ENCODE data around the gene C5orf15. TPM values are rescaled to one million over a fixed set of nuclear protein-coding genes. Genes with fewer than 3 reads are reported as not detected.

C5orf15 gene
- total RNA-seq, 1 experiment from 2014 or later, result 28.8 TPM

DNA sequence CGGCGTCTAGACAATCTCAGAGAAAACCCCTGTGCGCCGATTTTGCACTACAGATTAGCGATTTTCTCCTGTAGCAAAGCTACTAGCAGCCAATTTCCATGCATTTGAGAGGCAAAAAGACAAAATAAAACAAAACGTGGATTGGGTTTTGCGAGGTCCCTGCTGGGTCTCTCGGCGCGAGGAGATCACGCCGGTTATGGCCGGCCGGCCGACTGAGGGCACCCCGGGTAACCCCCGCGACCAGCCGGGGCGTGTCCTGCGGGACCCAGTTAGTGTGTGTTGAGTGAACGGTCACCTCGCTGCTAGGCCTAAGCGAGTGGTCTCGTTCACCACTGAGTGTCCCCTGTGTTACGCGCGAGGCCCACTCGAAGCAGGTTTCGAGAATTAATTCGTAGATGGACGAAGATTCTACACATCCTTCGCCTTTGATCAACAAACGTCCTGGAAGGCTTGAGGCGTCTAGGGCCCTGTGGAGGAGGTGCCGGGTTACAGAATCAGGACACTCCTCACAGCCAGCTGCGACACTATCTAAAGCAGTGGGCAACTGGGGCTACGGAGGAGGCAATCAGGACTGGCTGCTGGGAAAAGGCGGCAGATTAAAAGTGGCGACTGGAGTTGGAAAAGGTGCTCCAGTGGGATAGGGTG, 37.1 kb upstream of the C5orf15 start:
- ChIA-PET POLR2A (no interaction called here), RAD21 (ENCODE audit: low non-redundant PET in 1 of 2, low total read pairs in 2 of 2, uncharacterized antibody in 2 of 2, unreplicated experiment in 2 of 2) (no interaction called here), CTCF (interaction anchor here (1.0 kb wide), 2 partner anchors 12 to 21 kb away, joined by 3 read pairs; no protein-coding TSS in a partner anchor)
- Histone ChIP-seq H3K27ac (ENCODE audit: low read depth, low read length) (peak overlapping the region; percentile 99), H3K4me3 (replicated peaks in 1 of 2; ENCODE audit: low read depth in 1 of 2, low read length in 2 of 2) (peak overlapping the region; percentile 82 to 87), H4K20me1 (ENCODE audit: insufficient read depth) (peaks cover 13% of the 10 kb centered on the region; the same call in 1 of the 2 replicates), H3K79me2 (ENCODE audit: insufficient read depth, low read length) (peaks cover 54% of the 10 kb centered on the region), H3K27me3 (ENCODE audit: insufficient read depth, low read length) (no peaks in the 10 kb centered on the region), H3K4me1 (ENCODE audit: control insufficient read depth in 1 of 2, insufficient read depth in 2 of 2, low read length in 2 of 2) (peaks cover 24 to 44% of the 10 kb centered on the region in 2 experiments), H3K4me2 (ENCODE audit: low read length) (peak overlapping the region; percentile 99), H3K36me3 (ENCODE audit: control insufficient read depth in 1 of 2, insufficient read depth in 2 of 2, low read length in 2 of 2) (peaks cover 10 to 18% of the 10 kb centered on the region in 2 experiments; a peak in 3 of 4 replicates), H2AFZ (ENCODE audit: low read depth, low read length, poor library complexity, severe bottlenecking) (no peak overlapping the region), H3K9me2 (ENCODE audit: insufficient read depth) (no peaks in the 10 kb centered on the region), H3K9ac (ENCODE audit: low read length) (peak overlapping the region; percentile 93), H3K9me3 (ENCODE audit: control insufficient read depth in 1 of 2, insufficient read depth in 1 of 2, low read depth in 1 of 2, low read length in 2 of 2) (no peaks in the 10 kb centered on the region)
- BruUV-seq (replicated peaks), result no TSS peak
- ATAC-seq, result peak; percentile 35
- TF ChIP-seq SRF (IDR thresholded peaks at IDR 0.05; ENCODE audit: low read depth) (no peak), YY1 (IDR thresholded peaks at IDR 0.05; ENCODE audit: extremely low read depth, insufficient replicate concordance, low read depth, low read length) (peak; percentile 29)
- no peak for DNase-seq (ENCODE audit: low read depth, low spot score)
- intact Hi-C loops (cut with micrococcal nuclease), result no loop called here

DNA sequence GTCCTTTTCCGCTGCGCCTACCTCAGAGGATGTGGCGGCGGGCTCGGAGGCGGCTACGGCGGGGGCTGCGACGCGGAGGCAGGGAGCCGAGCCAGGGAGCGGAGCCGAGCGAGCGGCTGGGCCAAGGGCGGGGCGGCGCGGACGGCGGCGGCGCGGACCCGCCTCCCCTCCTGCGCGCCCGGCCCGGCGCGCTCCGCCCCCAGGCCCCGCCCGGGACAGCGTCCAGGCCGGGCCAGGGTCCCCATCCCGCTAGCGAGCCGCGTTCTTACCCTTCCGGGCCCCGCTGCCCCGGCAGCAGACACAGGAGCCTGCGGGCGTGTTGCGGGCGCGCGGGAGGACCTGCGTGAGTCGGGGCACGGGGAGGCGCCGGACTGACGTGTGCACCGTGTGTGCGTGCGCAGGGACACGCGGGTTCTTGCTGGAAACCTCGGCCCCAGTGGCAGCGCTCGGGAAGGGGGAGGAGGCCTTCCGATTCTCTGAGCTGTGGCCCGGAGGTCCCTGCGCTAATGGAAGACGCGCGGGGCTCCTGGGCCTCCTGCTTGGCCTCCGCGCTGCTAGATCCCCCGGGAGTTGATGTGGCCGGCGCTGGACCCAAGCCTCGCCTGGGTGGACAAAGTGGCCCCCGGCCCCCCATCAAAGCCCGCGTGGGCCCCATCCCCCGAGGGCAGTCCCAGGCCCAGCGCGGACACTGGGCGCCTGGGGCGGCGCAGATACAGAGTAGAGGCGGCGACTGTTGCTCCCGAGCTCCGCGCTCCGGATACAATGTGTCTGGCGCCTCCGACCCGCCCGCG, 36.4 kb upstream of the C5orf15 start, which contains the start of gene VDAC1:
TSS of gene VDAC1 (minus strand) at position 350 of the 791 bp plus-strand sequence. CDS start 11,963 bp downstream, outside the sequence.
- Histone ChIP-seq H3K36me3 (ENCODE audit: control insufficient read depth in 1 of 2, insufficient read depth in 2 of 2, low read length in 2 of 2) (peaks cover 15 to 18% of the 10 kb centered on the region in 2 experiments; a peak in 3 of 4 replicates), H4K20me1 (ENCODE audit: insufficient read depth) (peaks cover 18% of the 10 kb centered on the region; the same call in 1 of the 2 replicates), H3K79me2 (ENCODE audit: insufficient read depth, low read length) (peaks cover 62% of the 10 kb centered on the region), H3K27ac (ENCODE audit: low read depth, low read length) (peak within 1 kb of the TSS; percentile 99), H3K9me2 (ENCODE audit: insufficient read depth) (no peaks in the 10 kb centered on the region), H3K4me1 (ENCODE audit: control insufficient read depth in 1 of 2, insufficient read depth in 2 of 2, low read length in 2 of 2) (peaks cover 24 to 48% of the 10 kb centered on the region in 2 experiments), H3K4me3 (replicated peaks in 1 of 2; ENCODE audit: low read depth in 1 of 2, low read length in 2 of 2) (peak within 1 kb of the TSS; percentile 82 to 87), H2AFZ (ENCODE audit: low read depth, low read length, poor library complexity, severe bottlenecking) (no peak within 1 kb of the TSS), H3K9me3 (ENCODE audit: control insufficient read depth in 1 of 2, insufficient read depth in 1 of 2, low read depth in 1 of 2, low read length in 2 of 2) (no peaks in the 10 kb centered on the region), H3K27me3 (ENCODE audit: insufficient read depth, low read length) (no peaks in the 10 kb centered on the region), H3K9ac (ENCODE audit: low read length) (peak within 1 kb of the TSS; percentile 93), H3K4me2 (ENCODE audit: low read length) (peak within 1 kb of the TSS; percentile 99)
- DNase-seq (ENCODE audit: low read depth, low spot score) (peak; percentile 56), ATAC-seq (peak; percentile 82)
- ChIA-PET POLR2A (no interaction called here), CTCF (interaction anchor here (1.0 kb wide), 2 partner anchors 11 to 21 kb away, joined by 3 read pairs; no protein-coding TSS in a partner anchor), RAD21 (ENCODE audit: low non-redundant PET in 1 of 2, low total read pairs in 2 of 2, uncharacterized antibody in 2 of 2, unreplicated experiment in 2 of 2) (no interaction called here)
- intact Hi-C loops (cut with micrococcal nuclease), result no loop called here
- TSS peak; percentile 75 for BruUV-seq (replicated peaks)
- no peak for TF ChIP-seq JUND (IDR thresholded peaks at IDR 0.05)
- no peak for TF ChIP-seq RAD21 (IDR thresholded peaks at IDR 0.05; ENCODE audit: low read depth)
- TF ChIP-seq CBX3 (IDR thresholded peaks at IDR 0.05; ENCODE audit: low read depth), result no peak
- no peak for TF ChIP-seq ELF1 (IDR thresholded peaks at IDR 0.05; ENCODE audit: borderline replicate concordance, low read depth)
- TF ChIP-seq CEBPB (IDR thresholded peaks at IDR 0.05; ENCODE audit: low read depth), result no peak
- no peak for TF ChIP-seq SIN3A (IDR thresholded peaks at IDR 0.05; ENCODE audit: low read depth)
- TF ChIP-seq, protein P1, sequence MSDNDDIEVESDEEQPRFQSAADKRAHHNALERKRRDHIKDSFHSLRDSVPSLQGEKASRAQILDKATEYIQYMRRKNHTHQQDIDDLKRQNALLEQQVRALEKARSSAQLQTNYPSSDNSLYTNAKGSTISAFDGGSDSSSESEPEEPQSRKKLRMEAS (IDR thresholded peaks at IDR 0.05), result no peak
- no peak for TF ChIP-seq SRF (IDR thresholded peaks at IDR 0.05; ENCODE audit: low read depth)
- no peak for TF ChIP-seq EZH2phosphoT487 (IDR thresholded peaks at IDR 0.05; ENCODE audit: borderline replicate concordance)
- TF ChIP-seq, protein P2, sequence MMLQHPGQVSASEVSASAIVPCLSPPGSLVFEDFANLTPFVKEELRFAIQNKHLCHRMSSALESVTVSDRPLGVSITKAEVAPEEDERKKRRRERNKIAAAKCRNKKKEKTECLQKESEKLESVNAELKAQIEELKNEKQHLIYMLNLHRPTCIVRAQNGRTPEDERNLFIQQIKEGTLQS (IDR thresholded peaks at IDR 0.05), result no peak
- TF ChIP-seq, protein P3, sequence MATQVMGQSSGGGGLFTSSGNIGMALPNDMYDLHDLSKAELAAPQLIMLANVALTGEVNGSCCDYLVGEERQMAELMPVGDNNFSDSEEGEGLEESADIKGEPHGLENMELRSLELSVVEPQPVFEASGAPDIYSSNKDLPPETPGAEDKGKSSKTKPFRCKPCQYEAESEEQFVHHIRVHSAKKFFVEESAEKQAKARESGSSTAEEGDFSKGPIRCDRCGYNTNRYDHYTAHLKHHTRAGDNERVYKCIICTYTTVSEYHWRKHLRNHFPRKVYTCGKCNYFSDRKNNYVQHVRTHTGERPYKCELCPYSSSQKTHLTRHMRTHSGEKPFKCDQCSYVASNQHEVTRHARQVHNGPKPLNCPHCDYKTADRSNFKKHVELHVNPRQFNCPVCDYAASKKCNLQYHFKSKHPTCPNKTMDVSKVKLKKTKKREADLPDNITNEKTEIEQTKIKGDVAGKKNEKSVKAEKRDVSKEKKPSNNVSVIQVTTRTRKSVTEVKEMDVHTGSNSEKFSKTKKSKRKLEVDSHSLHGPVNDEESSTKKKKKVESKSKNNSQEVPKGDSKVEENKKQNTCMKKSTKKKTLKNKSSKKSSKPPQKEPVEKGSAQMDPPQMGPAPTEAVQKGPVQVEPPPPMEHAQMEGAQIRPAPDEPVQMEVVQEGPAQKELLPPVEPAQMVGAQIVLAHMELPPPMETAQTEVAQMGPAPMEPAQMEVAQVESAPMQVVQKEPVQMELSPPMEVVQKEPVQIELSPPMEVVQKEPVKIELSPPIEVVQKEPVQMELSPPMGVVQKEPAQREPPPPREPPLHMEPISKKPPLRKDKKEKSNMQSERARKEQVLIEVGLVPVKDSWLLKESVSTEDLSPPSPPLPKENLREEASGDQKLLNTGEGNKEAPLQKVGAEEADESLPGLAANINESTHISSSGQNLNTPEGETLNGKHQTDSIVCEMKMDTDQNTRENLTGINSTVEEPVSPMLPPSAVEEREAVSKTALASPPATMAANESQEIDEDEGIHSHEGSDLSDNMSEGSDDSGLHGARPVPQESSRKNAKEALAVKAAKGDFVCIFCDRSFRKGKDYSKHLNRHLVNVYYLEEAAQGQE (IDR thresholded peaks at IDR 0.05; ENCODE audit: low read depth), result no peak
- TF ChIP-seq POLR2A (IDR thresholded peaks at IDR 0.05; ENCODE audit: borderline replicate concordance, extremely low read depth, insufficient read depth, insufficient read length), result peak; percentile 80
- TF ChIP-seq ZFX (IDR thresholded peaks at IDR 0.05), result peak; percentile 9
- TF ChIP-seq EGR1 (IDR thresholded peaks at IDR 0.05; ENCODE audit: low read depth), result no peak

Data from HCT116 (cell line).